Hindlimb muscle (tissue), 1 donor: ENCODE data around the gene CTNNBIP1. TPM values are rescaled to one million over a fixed set of nuclear protein-coding genes. Genes with fewer than 3 reads are reported as not detected.
A peak's percentile ranks its signal among the peaks of the same experiment; 100 is the strongest.

ENCODE experiments used
- DNase-seq: peaks from one replicate; pipeline ENCODE4 v3.0.0-alpha.2; 2013
- polyA plus RNA-seq: library from polyadenylated mRNA; unstranded; fragments of 120-200 nt; gene quantifications from one replicate; pipeline ENCODE4 v1.2.1, GENCODE V29; 2013; ENCODE audit not compliant: insufficient read length

The CTNNBIP1 gene
- polyA plus RNA-seq, 1 donor, result 76.8 TPM

GRCh38 chr1:9903801-9904527 is 6.1 kb downstream of the CTNNBIP1 start:
- DNase-seq, result no peak

- no peak for DNase-seq
These were observed 8.0 kb downstream of the CTNNBIP1 start for GRCh38 chr1:9902060-9902452.

- no peak for DNase-seq
These were observed 8.7 kb downstream of the CTNNBIP1 start for GRCh38 chr1:9901148-9902059.

GRCh38 chr1:9900142-9901043 is 9.7 kb downstream of the CTNNBIP1 start:
- DNase-seq, result no peak

- DNase-seq, result no peak
These were observed 16.0 kb downstream of the CTNNBIP1 start for GRCh38 chr1:9894115-9894514.

GRCh38 chr1:9892563-9893528 is 17.2 kb downstream of the CTNNBIP1 start:
- no peak for DNase-seq

GRCh38 chr1:9891207-9891606 is 18.9 kb downstream of the CTNNBIP1 start:
- no peak for DNase-seq

- peak; percentile 38 for DNase-seq
These were observed 19.8 kb downstream of the CTNNBIP1 start for GRCh38 chr1:9890224-9890731.

- DNase-seq, result no peak
These were observed 20.7 kb downstream of the CTNNBIP1 start for GRCh38 chr1:9889411-9889810.

- no peak for DNase-seq
These were observed 21.2 kb downstream of the CTNNBIP1 start for GRCh38 chr1:9888886-9889285.

GRCh38 chr1:9887070-9887469 is 23.0 kb downstream of the CTNNBIP1 start:
- DNase-seq, result no peak

- no peak for DNase-seq
These were observed 23.9 kb downstream of the CTNNBIP1 start for GRCh38 chr1:9886092-9886742.

GRCh38 chr1:9884805-9885204 is 25.3 kb downstream of the CTNNBIP1 start:
- no peak for DNase-seq

- no peak for DNase-seq
These were observed 26.3 kb downstream of the CTNNBIP1 start for GRCh38 chr1:9883585-9884449.

- DNase-seq, result no peak
These were observed 27.1 kb downstream of the CTNNBIP1 start for GRCh38 chr1:9882945-9883303.

GRCh38 chr1:9882296-9882944 is 27.6 kb downstream of the CTNNBIP1 start:
- no peak for DNase-seq

GRCh38 chr1:9881838-9882249 is 28.2 kb downstream of the CTNNBIP1 start:
- no peak for DNase-seq

GRCh38 chr1:9878404-9878803 is 31.7 kb downstream of the CTNNBIP1 start:
- DNase-seq, result no peak

- no peak for DNase-seq
These were observed 32.1 kb downstream of the CTNNBIP1 start for GRCh38 chr1:9877962-9878361.
